GM12874 (cell line): ENCODE results near the gene LCN10.

Source experiments
- TF ChIP-seq, protein P1 (sequence below): IDR thresholded peaks from 2 replicates; pipeline ENCODE4 v1.5.1; 2011; ENCODE audit warnings: low read depth, mild to moderate bottlenecking, control low read depth, low read length, moderate library complexity; ENCODE audit not compliant: insufficient read depth

The LCN10 gene

DNA sequence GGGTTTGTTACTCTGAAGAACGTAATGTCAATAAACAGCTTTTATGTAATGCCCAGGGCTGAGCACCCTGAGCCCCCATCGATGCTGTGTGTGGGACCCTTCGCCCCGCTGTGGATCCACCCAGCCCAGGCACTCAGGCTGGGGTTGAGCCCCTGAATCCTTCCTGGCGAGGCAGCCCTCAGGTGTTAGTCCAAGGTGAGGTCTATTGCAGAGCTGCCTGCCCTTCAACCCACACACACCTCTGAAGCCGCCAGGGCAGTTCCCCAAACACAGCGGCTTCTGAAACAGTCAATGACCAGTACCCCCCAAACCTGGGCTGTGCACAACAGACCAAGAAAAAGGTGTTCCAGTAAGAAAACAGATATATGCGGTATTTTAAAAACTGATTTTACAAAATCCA, 18.8 kb downstream of the LCN10 start:
- TF ChIP-seq, protein P1, sequence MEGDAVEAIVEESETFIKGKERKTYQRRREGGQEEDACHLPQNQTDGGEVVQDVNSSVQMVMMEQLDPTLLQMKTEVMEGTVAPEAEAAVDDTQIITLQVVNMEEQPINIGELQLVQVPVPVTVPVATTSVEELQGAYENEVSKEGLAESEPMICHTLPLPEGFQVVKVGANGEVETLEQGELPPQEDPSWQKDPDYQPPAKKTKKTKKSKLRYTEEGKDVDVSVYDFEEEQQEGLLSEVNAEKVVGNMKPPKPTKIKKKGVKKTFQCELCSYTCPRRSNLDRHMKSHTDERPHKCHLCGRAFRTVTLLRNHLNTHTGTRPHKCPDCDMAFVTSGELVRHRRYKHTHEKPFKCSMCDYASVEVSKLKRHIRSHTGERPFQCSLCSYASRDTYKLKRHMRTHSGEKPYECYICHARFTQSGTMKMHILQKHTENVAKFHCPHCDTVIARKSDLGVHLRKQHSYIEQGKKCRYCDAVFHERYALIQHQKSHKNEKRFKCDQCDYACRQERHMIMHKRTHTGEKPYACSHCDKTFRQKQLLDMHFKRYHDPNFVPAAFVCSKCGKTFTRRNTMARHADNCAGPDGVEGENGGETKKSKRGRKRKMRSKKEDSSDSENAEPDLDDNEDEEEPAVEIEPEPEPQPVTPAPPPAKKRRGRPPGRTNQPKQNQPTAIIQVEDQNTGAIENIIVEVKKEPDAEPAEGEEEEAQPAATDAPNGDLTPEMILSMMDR, result no peak

GRCh38 chr9:136723362-136723976, 19.3 kb downstream of the LCN10 start:
- TF ChIP-seq, protein P1, result no peak

DNA sequence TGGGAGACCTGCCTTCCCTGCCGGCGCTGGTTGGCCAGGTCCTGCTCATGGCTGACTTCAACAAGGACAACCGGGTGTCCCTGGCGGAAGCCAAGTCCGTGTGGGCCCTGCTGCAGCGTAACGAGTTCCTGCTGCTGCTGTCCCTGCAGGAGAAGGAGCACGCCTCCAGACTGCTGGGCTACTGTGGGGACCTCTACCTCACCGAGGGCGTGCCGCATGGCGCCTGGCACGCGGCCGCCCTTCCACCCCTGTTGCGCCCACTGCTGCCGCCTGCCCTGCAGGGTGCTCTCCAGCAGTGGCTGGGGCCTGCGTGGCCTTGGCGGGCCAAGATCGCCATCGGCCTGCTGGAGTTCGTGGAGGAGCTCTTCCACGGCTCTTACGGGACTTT, 19.8 kb downstream of the LCN10 start:
- TF ChIP-seq, protein P1, result no peak

DNA sequence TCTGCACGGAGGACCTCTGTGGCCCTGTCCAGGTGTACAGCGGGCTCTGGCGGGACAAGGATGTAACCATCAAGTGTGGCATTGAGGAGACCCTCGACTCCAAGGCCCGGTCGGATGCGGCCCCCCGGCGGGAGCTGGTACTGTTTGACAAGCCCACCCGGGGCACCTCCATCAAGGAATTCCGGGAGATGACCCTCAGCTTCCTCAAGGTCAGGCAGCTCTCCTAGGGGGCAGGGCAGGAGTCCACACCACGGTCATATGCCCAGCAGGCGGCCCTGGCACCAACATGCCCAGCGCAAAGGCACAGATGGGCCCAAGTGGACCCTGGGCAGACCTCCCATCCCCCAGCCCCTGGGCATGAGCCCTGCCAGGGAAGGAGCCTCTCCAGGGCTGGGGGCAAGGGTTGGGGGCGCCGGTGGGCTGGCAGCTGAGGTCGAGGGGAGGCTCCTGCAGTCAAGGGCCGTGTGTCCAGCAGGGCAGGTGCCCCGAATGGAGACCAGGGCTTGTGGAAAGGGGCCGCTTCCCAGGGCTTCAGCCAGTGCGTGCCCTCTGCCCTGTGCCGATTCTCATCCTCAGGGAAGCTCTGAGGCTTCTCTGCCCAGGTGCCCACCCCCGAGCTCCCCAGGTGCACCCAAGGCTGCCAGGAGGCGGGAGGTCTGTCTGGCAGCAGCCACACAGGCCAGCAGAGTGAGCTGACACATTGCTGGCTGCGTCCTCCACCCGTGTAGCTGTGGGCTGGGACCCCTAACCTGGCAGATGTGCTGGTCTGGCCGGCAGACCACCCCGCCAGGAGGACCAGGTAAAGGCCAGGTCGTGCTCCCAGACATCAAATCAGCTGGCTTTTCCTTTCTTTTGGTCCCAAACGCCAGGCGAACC, 20.4 kb downstream of the LCN10 start:
- TF ChIP-seq, protein P1, result no peak

- TF ChIP-seq, protein P1, result no peak
These were observed 21.2 kb downstream of the LCN10 start for GRCh38 chr9:136721339-136722092.

DNA sequence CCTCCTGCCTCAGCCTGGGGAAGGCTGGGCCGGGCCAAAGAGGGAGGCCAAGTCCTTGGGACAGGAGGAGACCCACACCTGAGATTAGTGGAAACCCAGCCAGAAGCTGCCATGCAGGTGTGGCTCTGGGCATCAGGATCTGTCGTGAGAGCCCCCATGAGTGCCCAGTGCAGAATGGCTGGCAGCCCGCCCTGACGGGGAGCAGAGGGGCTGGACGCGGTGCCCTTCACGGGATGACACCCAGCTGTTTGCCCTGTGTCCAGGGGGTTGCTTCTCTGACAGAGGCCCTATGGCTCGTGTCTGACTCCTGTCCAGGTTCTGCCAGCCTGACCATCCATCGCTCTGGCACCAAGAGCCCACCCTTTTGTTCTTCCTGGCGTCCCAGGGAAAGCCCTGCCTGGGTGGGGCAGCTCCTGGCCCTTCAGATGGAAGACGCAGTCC, 21.8 kb downstream of the LCN10 start:
- TF ChIP-seq, protein P1, result no peak
